ENCODE data around the gene SLC6A20. TPM values are rescaled to one million over a fixed set of nuclear protein-coding genes. Genes with fewer than 3 reads are reported as not detected.
"Not testable (repeated sequence)": the region's sequence is repeated elsewhere in the genome, so short reads cannot be mapped to it uniquely, and the experiment has no call there.

Gene SLC6A20
- total RNA-seq, 1 donor from 2014 or later = 4.2 TPM

DNA sequence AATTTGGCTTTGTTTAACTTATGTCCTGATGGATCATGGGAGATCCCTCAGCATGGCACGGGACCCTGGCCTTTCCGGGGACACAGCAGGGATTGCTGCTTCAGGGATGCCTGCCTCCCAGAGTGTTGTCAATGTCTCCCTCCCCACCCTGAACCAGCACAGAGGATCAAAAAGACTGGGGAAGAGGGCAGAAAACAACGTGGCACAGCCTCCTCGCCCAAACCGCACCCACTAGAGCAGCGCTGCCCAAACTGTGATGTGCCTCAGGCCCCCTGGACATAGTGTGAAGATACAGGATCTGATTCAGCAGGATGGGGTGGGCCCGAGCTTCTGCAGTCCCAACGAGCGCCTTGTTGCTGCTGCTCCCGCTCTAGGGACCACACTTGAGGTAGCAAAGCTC, 34.5 kb downstream of the SLC6A20 start:
- TF ChIP-seq, protein P1, sequence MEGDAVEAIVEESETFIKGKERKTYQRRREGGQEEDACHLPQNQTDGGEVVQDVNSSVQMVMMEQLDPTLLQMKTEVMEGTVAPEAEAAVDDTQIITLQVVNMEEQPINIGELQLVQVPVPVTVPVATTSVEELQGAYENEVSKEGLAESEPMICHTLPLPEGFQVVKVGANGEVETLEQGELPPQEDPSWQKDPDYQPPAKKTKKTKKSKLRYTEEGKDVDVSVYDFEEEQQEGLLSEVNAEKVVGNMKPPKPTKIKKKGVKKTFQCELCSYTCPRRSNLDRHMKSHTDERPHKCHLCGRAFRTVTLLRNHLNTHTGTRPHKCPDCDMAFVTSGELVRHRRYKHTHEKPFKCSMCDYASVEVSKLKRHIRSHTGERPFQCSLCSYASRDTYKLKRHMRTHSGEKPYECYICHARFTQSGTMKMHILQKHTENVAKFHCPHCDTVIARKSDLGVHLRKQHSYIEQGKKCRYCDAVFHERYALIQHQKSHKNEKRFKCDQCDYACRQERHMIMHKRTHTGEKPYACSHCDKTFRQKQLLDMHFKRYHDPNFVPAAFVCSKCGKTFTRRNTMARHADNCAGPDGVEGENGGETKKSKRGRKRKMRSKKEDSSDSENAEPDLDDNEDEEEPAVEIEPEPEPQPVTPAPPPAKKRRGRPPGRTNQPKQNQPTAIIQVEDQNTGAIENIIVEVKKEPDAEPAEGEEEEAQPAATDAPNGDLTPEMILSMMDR (IDR thresholded peaks at IDR 0.05) = no peak
- H3K27ac ChIP-seq = no peak overlapping the region
- intact Hi-C loops (cut with DNase I) = no loop called here
- DNase-seq (no peak), ATAC-seq (no peak)
- peaks cover 3% of the 10 kb centered on the region for H3K4me1 ChIP-seq
- H3K27me3 ChIP-seq (ENCODE audit: low read depth) = peaks cover 3% of the 10 kb centered on the region
- no peaks in the 10 kb centered on the region for H3K36me3 ChIP-seq
- H3K9me3 ChIP-seq = no peaks in the 10 kb centered on the region
- H3K4me3 ChIP-seq = no peak overlapping the region

DNA sequence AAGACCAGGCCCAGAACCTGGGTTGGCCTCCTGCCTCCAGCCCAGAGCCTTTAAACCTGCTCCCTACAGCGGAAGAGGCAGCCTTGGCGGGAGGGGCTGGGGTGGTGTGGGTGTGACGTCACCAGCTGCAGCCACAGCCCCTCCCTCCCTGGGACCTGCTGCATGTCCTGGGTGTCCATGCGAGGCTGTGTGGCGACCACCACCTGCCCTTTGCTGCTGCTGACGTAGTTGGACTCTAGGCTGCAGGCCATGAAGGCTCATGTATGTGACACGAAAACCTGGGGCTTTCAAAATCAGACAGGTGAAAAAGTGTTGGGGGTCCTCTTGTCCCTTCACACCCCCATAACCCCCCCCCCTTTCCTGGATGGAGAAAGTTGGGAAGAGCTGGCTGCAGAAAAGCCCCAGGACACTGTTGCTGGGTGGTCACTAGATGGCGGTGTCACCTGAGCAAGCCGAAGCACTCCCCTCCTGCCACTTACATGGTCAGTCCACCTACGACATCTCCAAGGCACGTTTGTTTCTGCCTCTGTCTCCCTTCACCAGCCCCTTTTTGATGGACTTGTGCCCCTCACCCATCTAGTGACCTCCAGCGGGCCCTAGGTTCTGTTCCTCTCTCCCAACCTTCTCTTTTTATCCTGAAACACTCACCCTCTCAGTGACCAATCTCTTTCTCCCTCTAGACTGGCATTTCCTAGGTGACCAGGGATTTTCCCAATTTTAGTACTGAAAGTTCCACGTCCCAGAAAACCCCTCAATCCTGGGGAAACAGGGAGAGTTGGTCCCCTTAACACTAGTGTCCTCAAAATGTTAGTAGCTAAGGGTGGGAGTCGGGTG, 35.2 kb downstream of the SLC6A20 start:
- DNase-seq (no peak), ATAC-seq (peak; percentile 83 to 88)
- intact Hi-C loops (cut with DNase I) = no loop called here
- H3K36me3 ChIP-seq = no peaks in the 10 kb centered on the region
- peaks cover 3% of the 10 kb centered on the region for H3K27me3 ChIP-seq (ENCODE audit: low read depth)
- TF ChIP-seq, protein P1 (IDR thresholded peaks at IDR 0.05) = peak; percentile 67
- peaks cover 3% of the 10 kb centered on the region for H3K4me1 ChIP-seq
- H3K4me3 ChIP-seq = no peak overlapping the region
- no peaks in the 10 kb centered on the region for H3K9me3 ChIP-seq
- no peak overlapping the region for H3K27ac ChIP-seq

DNA sequence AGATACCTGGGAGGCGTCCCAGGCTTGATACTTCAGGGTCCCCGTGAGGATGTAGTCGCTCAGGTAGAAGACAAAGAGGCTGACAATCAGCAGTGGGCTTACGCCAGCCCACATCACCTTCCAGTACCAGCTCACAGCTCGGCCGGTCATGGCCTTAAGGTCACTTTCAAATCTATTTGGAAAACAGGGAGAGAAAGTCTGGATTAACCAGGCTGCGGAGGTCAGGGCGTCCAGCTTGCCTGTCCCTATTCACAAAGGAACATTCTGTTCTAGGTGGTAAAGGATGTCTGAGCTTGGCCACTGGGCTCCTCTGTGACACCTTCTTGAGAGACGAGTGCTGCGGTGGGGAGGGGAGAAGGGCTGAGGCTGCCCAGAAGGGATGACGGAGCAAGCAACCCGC, 36.5 kb downstream of the SLC6A20 start:
- H3K9me3 ChIP-seq = no peaks in the 10 kb centered on the region
- no peak overlapping the region for H3K4me3 ChIP-seq
- no peak overlapping the region for H3K27ac ChIP-seq
- H3K36me3 ChIP-seq = no peaks in the 10 kb centered on the region
- TF ChIP-seq, protein P1 (IDR thresholded peaks at IDR 0.05) = no peak
- intact Hi-C loops (cut with DNase I) = no loop called here
- H3K4me1 ChIP-seq = peaks cover 3% of the 10 kb centered on the region
- ATAC-seq = no peak
- DNase-seq = no peak
- peaks cover 3% of the 10 kb centered on the region for H3K27me3 ChIP-seq (ENCODE audit: low read depth)

DNA sequence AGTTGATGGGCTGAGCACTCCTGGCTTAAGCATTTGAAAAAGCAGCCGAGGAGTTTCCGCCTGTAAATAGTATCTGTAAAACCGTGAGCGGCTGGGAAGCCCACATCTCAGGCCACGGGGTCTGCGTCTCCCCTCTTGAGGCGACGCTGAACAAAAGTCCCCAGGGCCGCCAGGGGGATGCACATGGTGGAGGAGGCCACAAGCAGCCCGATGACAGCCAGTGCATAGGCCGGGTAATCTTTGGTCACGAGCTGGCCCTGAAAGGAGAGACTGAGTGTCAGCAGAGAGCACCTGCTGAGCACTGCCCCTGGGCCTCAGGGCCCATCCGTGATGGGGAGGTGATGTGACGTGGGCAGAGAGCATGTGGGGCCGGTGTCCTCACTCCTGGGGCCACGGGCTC, 37.5 kb downstream of the SLC6A20 start:
- DNase-seq (no peak), ATAC-seq (no peak)
- intact Hi-C loops (cut with DNase I) = no loop called here
- Histone ChIP-seq H3K4me3 (no peak overlapping the region), H3K4me1 (peaks cover 3% of the 10 kb centered on the region), H3K9me3 (no peaks in the 10 kb centered on the region), H3K36me3 (no peaks in the 10 kb centered on the region), H3K27ac (no peak overlapping the region), H3K27me3 (ENCODE audit: low read depth) (peaks cover 3% of the 10 kb centered on the region)
- TF ChIP-seq, protein P1 (IDR thresholded peaks at IDR 0.05) = no peak

DNA sequence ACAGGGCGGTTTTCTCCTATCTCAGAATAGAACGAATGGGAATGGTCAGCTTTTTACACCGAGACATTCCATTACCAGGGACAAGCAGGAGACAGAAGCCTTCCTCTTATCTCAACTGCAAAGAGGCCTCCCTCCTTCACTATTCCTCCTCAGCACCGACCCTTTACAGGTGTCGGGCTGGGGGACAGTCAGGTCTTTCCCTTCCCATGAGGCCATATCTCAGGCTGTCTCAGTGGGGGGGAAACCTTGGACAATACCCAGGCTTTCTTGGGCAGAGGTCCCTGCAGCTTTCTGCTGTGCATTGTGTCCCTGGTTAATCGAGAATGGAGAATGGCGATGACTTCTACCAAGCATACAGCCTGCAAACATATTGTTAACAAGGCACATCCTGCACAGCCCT, 39.2 kb downstream of the SLC6A20 start:
- H3K4me3 ChIP-seq; ATAC-seq; H3K27me3 ChIP-seq (ENCODE audit: low read depth); H3K9me3 ChIP-seq; intact Hi-C loops (cut with DNase I); H3K36me3 ChIP-seq; H3K4me1 ChIP-seq; H3K27ac ChIP-seq; DNase-seq: not testable (repeated sequence)

DNA sequence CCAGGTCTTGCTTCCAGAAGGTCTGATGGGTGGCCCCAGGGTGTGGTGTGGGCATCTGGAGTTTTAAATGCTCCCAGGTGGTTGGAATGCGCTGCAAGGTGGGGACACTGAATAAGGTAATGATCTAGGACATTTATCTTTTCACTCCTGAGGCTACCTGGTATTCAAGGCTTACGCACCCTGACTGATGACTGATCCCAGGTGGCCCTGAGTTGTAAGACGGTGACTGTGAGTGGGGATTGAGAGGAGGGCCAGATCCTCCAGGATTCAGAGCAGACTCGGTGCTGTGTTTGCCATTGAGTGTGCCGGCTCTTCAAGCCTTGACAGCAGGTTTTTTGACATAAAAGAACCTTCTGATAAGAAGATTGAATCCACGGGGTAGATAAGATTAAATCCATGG, 40.3 kb downstream of the SLC6A20 start:
- peaks cover 3% of the 10 kb centered on the region for H3K27me3 ChIP-seq (ENCODE audit: low read depth)
- H3K9me3 ChIP-seq = no peaks in the 10 kb centered on the region
- intact Hi-C loops (cut with DNase I) = no loop called here
- no peaks in the 10 kb centered on the region for H3K36me3 ChIP-seq
- no peak overlapping the region for H3K4me3 ChIP-seq
- TF ChIP-seq, protein P1 (IDR thresholded peaks at IDR 0.05) = no peak
- no peaks in the 10 kb centered on the region for H3K4me1 ChIP-seq
- no peak overlapping the region for H3K27ac ChIP-seq
- no peak for DNase-seq
- ATAC-seq = no peak
